K562 (cell line): ENCODE measurements around the gene CACNG3.

Experiments
- ATF7 ChIP-seq: fragments of 450-650 bp; IDR thresholded peaks from 2 replicates; pipeline ENCODE4 v1.7.1; 2014; ENCODE audit warnings: mild to moderate bottlenecking, moderate library complexity
- CEBPZ ChIP-seq: fragments of 150-350 bp; IDR thresholded peaks from 2 replicates; pipeline ENCODE4 v1.6.1; 2014; ENCODE audit warnings: low read depth, mild to moderate bottlenecking, low read length, borderline replicate concordance
- CTCF ChIP-seq, 3 experiments: IDR thresholded peaks in 2 of 3; conservative IDR thresholded peaks in 1 of 3; 2 replicates each; pipeline ENCODE4 v1.5.1; 2011 to 2012; ENCODE audit warnings: low read length in 3 of 3, mild to moderate bottlenecking in 3 of 3, control low read depth in 2 of 3, improper control_type of control experiment in 1 of 3, inconsistent platforms in 1 of 3, low read depth in 1 of 3, mixed read lengths in 1 of 3, moderate library complexity in 1 of 3; ENCODE audit not compliant: insufficient read depth in 2 of 3
- ELF2 ChIP-seq: fragments of 250-450 bp; sonication (Bioruptor Pico); IDR thresholded peaks from 2 replicates; pipeline ENCODE4 v1.5.0; 2021; ENCODE audit warnings: mild to moderate bottlenecking
- EZH2 ChIP-seq: IDR thresholded peaks from 2 replicates; pipeline ENCODE4 v1.6.1; 2012; ENCODE audit warnings: low read depth, mild to moderate bottlenecking, inconsistent platforms, low read length, borderline replicate concordance
- FOXA1 ChIP-seq: fragments of 450-650 bp; IDR thresholded peaks from 2 replicates; pipeline ENCODE4 v1.6.1; 2016; ENCODE audit warnings: mild to moderate bottlenecking, borderline replicate concordance
- GABPB1 ChIP-seq: sonication (generic); formaldehyde crosslinking; IDR thresholded peaks from 2 replicates; pipeline ENCODE4 v1.8.0; 2022; ENCODE audit warnings: mild to moderate bottlenecking, missing genetic modification reagents
- NFYB ChIP-seq: IDR thresholded peaks from 2 replicates; pipeline ENCODE4 v1.6.1; 2011; ENCODE audit warnings: mild to moderate bottlenecking, moderate library complexity; ENCODE audit not compliant: insufficient read length; ENCODE audit errors: extremely low read depth
- REST ChIP-seq, 2 experiments: fragments of 450-650 bp; formaldehyde crosslinking in 1 of 2; IDR thresholded peaks; 2 replicates each; pipeline versions ENCODE4 v1.4.0 to v1.6.1; 2014 to 2020; ENCODE audit warnings: mild to moderate bottlenecking in 2 of 2, borderline replicate concordance in 1 of 2, low read depth in 1 of 2
- ZNF644 ChIP-seq: fragments of 200-800 bp; sonication (Bioruptor generic); IDR thresholded peaks from 2 replicates; pipeline ENCODE4 v1.6.1; 2016; ENCODE audit warnings: low read depth, missing genetic modification characterization, missing compliant biosample characterization

- TF ChIP-seq REST (IDR thresholded peaks at IDR 0.05; ENCODE audit: borderline replicate concordance) (no peak), REST (CRISPR knock-in tag; IDR thresholded peaks at IDR 0.05; ENCODE audit: low read depth) (no peak), CEBPZ (no peak), EZH2 (no peak), ZNF644 (tag) (no peak), FOXA1 (no peak), CTCF (IDR thresholded peaks at IDR 0.05 in 2 of 3, conservative IDR thresholded peaks at IDR 0.05 in 1 of 3; ENCODE audit: insufficient read depth in 2 of 3, low read depth in 1 of 3, low read length in 3 of 3) (no peak), GABPB1 (CRISPR knock-in tag) (no peak), NFYB (no peak), ELF2 (CRISPR knock-in tag) (no peak), ATF7 (no peak)
Measured at GRCh38 chr16:24344784-24345183, 88.6 kb downstream of the CACNG3 start.
